Measurements from ENCODE around the gene WWOX.

DNA sequence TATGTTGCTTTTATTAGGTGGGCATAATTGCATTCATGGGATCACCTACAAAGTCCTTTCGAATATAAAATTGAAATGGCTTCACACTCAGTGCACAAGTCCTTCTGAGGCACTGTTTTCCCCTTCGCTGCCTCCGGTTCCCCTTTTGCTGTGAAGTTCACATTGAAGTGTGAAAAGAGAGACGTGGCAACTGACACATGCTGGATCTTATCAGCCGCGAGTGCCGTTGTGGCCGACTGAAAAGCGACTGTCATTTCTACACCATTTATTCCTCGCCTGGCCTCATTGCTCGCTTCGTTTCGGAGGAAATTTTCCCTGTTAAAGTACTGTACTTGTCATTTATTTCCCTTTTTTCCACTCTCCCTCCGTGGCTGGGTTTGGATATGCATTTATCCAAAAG lies 1077.6 kb downstream of the WWOX start:
- TF ChIP-seq POLR2A (IDR thresholded peaks at IDR 0.05; ENCODE audit: low read depth, low read length) (no peak), TAF1 (IDR thresholded peaks at IDR 0.05; ENCODE audit: low read depth, low read length) (no peak), SPI1 (IDR thresholded peaks at IDR 0.05; ENCODE audit: low read depth, low read length) (no peak; the same call in 1 of the 2 replicates), POLR2AphosphoS5 (IDR thresholded peaks at IDR 0.05; ENCODE audit: low read depth, low read length) (no peak)

All from GM12891 (cell line).